ENCODE data around the gene INTS1. TPM values are rescaled to one million over a fixed set of nuclear protein-coding genes. Genes with fewer than 3 reads are reported as not detected.

The INTS1 gene
- total RNA-seq, 1 donor, result 53.1 TPM

- no peak for DNase-seq (ENCODE audit: low read depth)
- no peak for TF ChIP-seq CTCF (IDR thresholded peaks at IDR 0.05; ENCODE audit: insufficient read depth, low read length)
- peak overlapping the region; percentile 94 for H3K4me3 ChIP-seq (ENCODE audit: low read depth, low read length)
Observed at GRCh38 chr7:1503390-1503789, 799 bp downstream of the INTS1 start.

- H3K4me3 ChIP-seq (ENCODE audit: low read depth, low read length), result peak overlapping the region; percentile 94
- TF ChIP-seq CTCF (IDR thresholded peaks at IDR 0.05; ENCODE audit: insufficient read depth, low read length), result no peak
- no peak for DNase-seq (ENCODE audit: low read depth)
Observed at GRCh38 chr7:1502845-1503244, 1.3 kb downstream of the INTS1 start.

GRCh38 chr7:1501487-1502270 is 2.5 kb downstream of the INTS1 start:
- DNase-seq (ENCODE audit: low read depth), result no peak

GRCh38 chr7:1500064-1500807 is 4.0 kb downstream of the INTS1 start:
- no peak for TF ChIP-seq CTCF (IDR thresholded peaks at IDR 0.05; ENCODE audit: insufficient read depth, low read length)
- H3K4me3 ChIP-seq (ENCODE audit: low read depth, low read length), result no peak overlapping the region
- no peak for DNase-seq (ENCODE audit: low read depth)

More at GRCh38 chr7:1501487-1502270, 2.5 kb downstream of the INTS1 start:
- no peak overlapping the region for H3K4me3 ChIP-seq (ENCODE audit: low read depth, low read length)
- TF ChIP-seq CTCF (IDR thresholded peaks at IDR 0.05; ENCODE audit: insufficient read depth, low read length), result no peak

- H3K4me3 ChIP-seq (ENCODE audit: low read depth, low read length), result no peak overlapping the region
- DNase-seq (ENCODE audit: low read depth), result no peak
- TF ChIP-seq CTCF (IDR thresholded peaks at IDR 0.05; ENCODE audit: insufficient read depth, low read length), result no peak
Observed at GRCh38 chr7:1499367-1500029, 4.7 kb downstream of the INTS1 start.

GRCh38 chr7:1498370-1499305 is 5.6 kb downstream of the INTS1 start:
- H3K4me3 ChIP-seq (ENCODE audit: low read depth, low read length), result no peak overlapping the region
- TF ChIP-seq CTCF (IDR thresholded peaks at IDR 0.05; ENCODE audit: insufficient read depth, low read length), result no peak
- DNase-seq (ENCODE audit: low read depth), result no peak
